NOMO-1 treated with dmso at 0.1 percent for 144 hours (cell line): ENCODE measurements around the gene CSNK1G2.

Experiments
- DNase-seq: peaks from one replicate; lab custom pipeline; 2025; ENCODE audit not compliant: unreplicated experiment; lab: John Stamatoyannopoulos, UW

The CSNK1G2 gene

DNA sequence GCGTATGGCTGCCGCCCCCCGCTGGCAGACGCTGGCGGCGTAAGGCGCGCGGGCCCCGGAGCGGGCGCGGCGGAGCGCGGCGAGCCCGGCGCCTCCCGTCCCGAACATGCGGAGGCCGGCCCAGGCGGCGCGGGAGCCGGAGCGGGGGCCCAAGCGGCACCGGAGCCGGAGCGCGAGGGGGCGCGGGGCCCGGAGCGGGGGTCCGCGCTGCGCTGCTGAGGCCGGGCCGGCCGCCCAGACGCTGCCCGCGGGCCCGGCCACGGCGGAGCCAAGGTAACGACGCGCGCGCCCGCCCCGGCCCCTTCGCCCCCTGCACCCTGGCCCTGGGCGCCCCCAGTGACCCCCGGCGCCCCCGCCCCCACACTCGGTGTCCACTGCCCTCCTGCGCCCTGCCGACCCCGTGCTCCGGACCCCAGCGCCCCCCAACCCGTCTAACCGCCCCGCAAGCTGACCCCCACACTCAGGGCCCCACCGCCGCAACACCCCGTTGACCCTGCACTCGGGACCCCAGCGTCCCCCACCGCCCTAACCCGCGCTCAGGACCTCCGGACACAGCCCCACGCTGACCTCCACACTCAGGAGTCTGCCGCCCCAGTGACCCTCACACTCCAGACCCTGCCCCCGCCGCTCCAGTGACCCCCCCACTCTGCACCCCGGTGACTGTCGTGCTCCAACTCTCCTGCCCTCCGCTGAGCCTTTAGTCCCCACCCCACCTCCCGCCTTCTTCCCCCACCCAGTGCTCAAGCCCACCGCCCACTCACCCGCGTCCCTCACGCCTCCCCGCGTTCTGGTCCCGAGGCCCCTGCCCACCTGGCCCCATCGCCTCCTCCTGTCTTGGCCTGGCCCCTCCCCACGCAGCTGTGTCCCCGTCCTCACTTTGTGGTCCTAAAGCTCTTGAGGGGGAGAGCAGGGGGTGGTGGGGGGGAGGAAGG, at the start of gene CSNK1G2:
Gene CSNK1G2 (plus strand): TSS at position 27 of the 932 bp plus-strand sequence. CDS start 28,601 bp downstream, outside the sequence.
- DNase-seq, result no peak

GRCh38 chr19:1893791-1894190, 47.2 kb upstream of the CSNK1G2 start:
- no peak for DNase-seq

DNA sequence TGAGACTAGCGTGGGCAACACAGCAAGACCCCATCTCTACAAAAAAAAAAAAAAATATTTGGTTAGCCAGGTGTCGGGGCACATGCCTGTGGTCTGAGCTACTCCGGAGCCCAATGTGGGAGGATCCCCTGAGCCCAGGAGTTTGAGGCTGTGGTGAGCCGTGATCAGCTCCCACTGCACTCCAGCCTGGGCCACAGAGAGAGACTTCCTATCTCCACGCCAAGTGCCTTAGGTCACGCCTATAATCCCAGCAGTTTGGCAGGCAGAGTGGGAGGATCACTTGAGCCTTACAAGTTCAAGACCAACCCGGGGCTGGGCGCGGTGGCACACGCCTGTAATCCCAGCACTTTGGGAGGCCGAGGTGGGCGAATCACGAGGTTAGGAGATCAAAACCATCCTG, 44.5 kb upstream of the CSNK1G2 start:
- DNase-seq, result no peak

GRCh38 chr19:1901940-1902404, 39.0 kb upstream of the CSNK1G2 start:
- peak; percentile 66 for DNase-seq

GRCh38 chr19:1902923-1903322, 38.0 kb upstream of the CSNK1G2 start:
- DNase-seq, result no peak

GRCh38 chr19:1904860-1905109, 36.2 kb upstream of the CSNK1G2 start:
- no peak for DNase-seq

- DNase-seq, result peak; percentile 98
These were observed 35.7 kb upstream of the CSNK1G2 start, which contains the start of the genes ADAT3 and SCAMP4 for GRCh38 chr19:1905110-1905862. Gene ADAT3, plus strand, starts transcription at chr19:1905399. Its CDS starts 6,649 bp downstream, at chr19:1912048. Gene SCAMP4, plus strand, starts transcription at chr19:1905399. Its CDS starts 9,621 bp downstream, at chr19:1915020.

DNA sequence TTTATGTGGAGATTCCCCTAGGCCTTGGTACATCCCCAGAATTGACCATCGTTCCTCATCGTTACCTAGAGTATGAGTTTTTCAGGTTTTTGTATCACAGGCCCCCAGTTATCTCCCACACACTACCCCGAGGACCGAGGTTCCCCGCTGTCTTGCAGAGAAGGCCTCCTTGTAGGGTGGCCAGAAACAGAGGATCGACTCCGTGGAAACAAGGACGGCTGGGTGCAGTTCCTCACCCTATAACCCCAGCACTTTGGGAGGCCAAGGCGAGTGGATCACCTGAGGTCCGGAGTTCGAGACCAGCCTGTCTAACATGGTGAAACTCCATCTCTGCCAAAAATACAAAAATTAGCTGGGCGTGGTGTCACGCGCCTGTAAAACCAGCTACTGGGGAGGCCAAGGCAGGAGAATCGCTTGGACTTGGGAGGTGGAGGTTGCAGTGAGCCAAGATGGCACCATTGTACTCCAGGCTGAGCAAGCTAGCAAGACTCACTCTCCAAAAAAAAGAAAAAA, 35.1 kb upstream of the CSNK1G2 start:
- DNase-seq, result no peak

GRCh38 chr19:1906985-1907562, 33.9 kb upstream of the CSNK1G2 start:
- DNase-seq, result no peak

DNA sequence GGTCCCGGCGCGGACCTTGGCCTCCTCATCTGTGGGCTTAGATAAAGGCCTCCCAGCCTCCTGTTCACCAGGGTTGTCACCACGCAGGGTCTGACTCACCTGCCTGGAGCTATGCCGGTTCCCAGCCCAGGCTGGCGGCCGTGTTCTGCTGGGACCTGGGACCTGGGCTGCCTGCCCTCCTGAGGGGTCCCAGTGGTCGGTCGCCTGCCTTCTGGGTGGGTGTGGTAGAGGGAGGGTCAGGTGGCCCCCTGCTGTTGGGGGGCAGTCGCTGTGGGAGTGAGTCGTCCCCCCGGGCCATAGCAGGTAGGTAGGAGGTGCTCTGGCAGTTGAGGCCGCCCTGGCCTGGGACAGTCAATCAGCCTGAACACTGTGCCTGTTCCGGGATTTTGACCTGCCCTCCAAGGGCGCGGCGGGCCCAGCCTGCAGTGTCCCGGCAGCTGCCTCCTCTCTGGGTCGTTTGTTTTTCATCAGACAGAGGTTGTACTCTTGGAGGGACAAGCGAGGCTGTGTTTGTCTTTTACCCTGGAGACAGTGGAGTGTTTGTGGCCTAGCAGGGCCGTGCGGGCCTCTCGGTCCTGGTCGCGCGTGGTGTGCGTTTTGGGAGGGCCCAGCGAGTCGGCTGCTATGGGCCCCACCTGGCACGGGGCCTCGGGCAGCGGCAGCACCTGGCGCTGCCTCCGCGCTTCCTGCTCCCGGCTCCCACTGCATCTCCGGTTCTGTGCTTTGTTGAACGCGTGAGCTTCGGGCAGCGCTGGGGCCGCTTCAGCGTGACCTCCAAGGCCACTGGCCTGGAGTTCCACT, 33.2 kb upstream of the CSNK1G2 start:
- no peak for DNase-seq

DNA sequence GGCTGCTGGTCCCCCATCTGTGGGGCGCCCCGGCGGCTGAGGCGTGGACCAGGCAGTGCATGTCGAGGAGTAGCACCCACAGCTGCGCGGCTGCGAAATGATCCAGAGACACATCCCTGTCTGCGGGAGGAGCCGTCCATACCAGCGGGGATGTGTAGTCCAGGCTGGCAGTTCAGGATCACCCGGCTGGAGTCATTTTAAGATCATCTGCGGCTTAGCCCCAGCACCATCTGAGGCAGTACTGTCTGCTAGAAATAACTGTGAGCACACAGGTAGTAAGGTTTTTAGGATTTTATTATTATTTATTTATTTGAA, 32.7 kb upstream of the CSNK1G2 start:
- DNase-seq, result no peak

DNA sequence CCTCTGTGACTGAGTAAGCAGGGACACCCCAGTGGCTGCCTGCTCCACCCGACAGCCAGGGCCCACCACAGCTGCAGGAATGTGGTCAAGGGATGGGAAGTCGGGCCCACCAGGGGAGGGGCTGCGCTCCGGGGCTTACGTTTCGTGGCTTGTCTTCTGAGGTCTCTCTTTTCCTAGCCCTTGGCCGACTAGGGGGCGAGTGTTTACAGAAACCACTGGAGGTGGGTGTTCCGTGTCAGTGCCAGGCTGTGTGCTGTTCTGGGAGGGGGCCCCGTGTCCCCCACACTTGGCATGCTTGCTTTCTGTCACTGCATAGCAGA, 31.3 kb upstream of the CSNK1G2 start:
- no peak for DNase-seq

DNA sequence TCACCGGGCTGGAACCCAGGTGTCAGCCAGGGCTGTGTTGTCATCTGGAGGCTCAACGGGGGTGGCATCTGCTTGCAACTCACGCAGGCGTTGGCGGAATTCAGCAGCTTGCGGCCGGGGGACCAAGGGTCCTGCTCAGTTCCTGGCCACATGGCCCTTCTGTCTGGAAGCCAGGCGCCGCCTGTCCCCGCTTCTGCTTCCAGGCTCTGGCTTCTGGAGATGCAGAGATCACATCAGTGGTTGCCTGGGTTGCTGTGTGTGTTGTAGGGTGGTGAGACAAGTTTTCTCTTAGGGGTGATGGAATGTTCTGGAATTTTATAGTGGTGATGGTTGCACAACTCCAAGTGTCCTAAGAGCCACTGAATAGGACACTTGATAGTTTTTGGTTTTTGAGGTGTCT, 30.8 kb upstream of the CSNK1G2 start:
- no peak for DNase-seq

DNA sequence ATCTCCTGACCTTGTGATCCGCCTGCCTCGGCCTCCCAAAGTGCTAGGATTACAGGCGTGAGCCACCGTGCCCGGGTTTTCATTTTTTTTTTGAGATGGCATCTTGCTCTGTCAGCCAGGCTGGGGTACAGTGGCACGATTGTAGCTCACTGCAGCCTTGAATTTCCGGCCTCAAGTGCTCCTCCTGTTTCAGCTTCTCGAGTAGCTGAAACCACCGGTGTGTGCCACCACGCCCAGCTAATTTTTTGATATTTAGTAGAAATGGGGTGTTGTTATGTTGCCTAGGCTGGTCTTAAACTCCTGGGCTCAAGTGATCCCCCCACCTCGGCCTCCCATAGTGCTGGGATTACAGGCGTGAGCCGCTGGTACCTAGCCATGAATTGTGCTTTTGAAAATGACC, 29.9 kb upstream of the CSNK1G2 start:
- DNase-seq, result no peak

DNA sequence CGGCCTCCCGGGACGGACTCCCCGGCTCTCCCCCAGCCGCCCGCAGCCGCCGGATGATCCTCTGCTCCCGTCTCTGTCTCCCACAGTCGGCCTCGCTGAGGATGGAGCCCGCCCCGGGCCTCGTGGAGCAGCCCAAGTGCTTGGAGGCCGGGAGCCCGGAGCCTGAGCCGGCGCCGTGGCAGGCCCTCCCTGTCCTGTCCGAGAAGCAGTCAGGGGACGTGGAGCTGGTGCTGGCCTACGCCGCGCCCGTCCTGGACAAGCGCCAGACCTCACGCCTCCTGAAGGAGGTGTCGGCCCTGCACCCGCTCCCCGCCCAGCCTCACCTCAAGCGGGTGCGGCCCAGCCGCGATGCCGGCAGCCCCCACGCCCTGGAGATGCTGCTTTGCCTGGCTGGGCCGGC, 29.0 kb upstream of the CSNK1G2 start:
- DNase-seq, result no peak

- no peak for DNase-seq
These were observed 28.0 kb upstream of the CSNK1G2 start for GRCh38 chr19:1912760-1913505.

- no peak for DNase-seq
These were observed 27.0 kb upstream of the CSNK1G2 start for GRCh38 chr19:1913781-1914577.

- no peak for DNase-seq
These were observed 26.1 kb upstream of the CSNK1G2 start for GRCh38 chr19:1914826-1915341.

- no peak for DNase-seq
These were observed 23.8 kb upstream of the CSNK1G2 start for GRCh38 chr19:1917146-1917545.
